ENCODE measurements around the gene WDFY4.

GRCh38 chr10:48990226-48990625 lies 305.6 kb downstream of the WDFY4 start:
- no peak for TF ChIP-seq TARDBP (IDR thresholded peaks at IDR 0.05)
- TF ChIP-seq L3MBTL2 (conservative IDR thresholded peaks at IDR 0.05) = no peak
- no peak for TF ChIP-seq SUZ12 (IDR thresholded peaks at IDR 0.05)
- no peak for TF ChIP-seq ZNF384 (IDR thresholded peaks at IDR 0.05)
- TF ChIP-seq HDGF (IDR thresholded peaks at IDR 0.05; ENCODE audit: borderline replicate concordance) = no peak
- no peak for TF ChIP-seq PKNOX1 (IDR thresholded peaks at IDR 0.05)

Measured in HEK293T (cell line).